ENCODE data around the gene NUPR1. TPM values are rescaled to one million over a fixed set of nuclear protein-coding genes. Genes with fewer than 3 reads are reported as not detected.
A peak's percentile ranks its signal among the peaks of the same experiment; 100 is the strongest.
"Not testable (repeated sequence)": the region's sequence is repeated elsewhere in the genome, so short reads cannot be mapped to it uniquely, and the experiment has no call there.

Gene NUPR1
- total RNA-seq, 1 experiment from 2014 or later: 5.8 TPM

DNA sequence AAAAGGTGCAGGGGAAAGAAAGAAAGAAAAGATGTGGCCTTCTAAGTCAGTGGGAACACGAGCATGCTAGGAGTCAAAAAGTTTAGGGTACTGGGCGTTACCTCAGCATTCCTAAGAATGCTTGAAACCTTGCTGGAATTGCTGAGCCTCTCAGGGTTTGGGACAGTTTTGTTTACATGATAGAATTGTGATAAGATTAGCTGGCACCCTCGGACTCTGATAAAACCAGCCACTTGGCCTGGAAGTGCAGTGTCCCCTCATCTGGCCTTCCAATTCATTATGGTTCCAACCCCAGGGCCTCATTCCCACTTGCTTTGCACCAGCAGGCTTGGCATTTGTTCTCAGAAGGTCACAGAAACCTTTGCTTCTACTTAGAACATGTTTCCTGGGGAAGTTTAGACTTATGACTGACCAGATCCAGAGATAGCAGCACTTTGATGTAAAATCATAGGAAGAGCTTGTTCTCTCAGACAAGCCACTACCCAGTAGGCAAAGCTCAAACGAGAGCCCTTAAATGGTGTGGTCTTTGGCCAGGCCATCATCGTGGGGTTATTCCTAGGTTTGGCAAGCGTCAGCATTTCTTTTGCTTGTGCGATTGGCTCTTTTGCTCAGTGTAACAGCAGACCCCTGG is 22.9 kb upstream of the NUPR1 start:
- no peak for DNase-seq (ENCODE audit: low read depth)
- in situ Hi-C loops (cut with HindIII; ENCODE audit: low pct_unique_long_range_greater_than_20kb, low sequenced_read_pairs): no loop called here

- DNase-seq (ENCODE audit: low read depth): no peak
- in situ Hi-C loops (cut with HindIII; ENCODE audit: low pct_unique_long_range_greater_than_20kb, low sequenced_read_pairs): no loop called here
These were observed 19.7 kb upstream of the NUPR1 start for GRCh38 chr16:28558456-28558855.

DNA sequence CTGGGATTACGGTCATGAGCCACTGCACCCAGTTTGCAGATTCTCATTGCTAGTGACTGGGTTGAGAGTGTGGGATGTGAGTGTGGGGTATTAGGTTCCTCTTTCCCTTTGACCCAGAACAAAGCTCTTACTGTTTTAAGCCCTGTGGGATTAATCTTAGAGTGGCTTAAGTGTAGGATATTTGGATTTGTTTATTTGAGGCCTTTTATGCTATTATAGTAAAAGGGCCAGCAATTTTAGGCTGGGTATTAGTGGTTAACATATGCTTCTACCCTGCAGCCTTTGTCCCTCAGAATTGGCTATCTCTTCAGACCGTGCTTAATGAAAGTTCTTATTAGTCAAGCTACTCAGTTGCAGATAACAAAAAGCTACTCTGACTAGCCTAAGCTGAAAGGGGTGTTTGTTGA is 18.1 kb upstream of the NUPR1 start:
- in situ Hi-C loops (cut with HindIII; ENCODE audit: low pct_unique_long_range_greater_than_20kb, low sequenced_read_pairs): no loop called here
- DNase-seq (ENCODE audit: low read depth): no peak

GRCh38 chr16:28555561-28555960 is 16.8 kb upstream of the NUPR1 start:
- in situ Hi-C loops (cut with HindIII; ENCODE audit: low pct_unique_long_range_greater_than_20kb, low sequenced_read_pairs): no loop called here
- DNase-seq (ENCODE audit: low read depth): no peak

- in situ Hi-C loops (cut with HindIII; ENCODE audit: low pct_unique_long_range_greater_than_20kb, low sequenced_read_pairs): no loop called here
- DNase-seq (ENCODE audit: low read depth): no peak
These were observed 16.1 kb upstream of the NUPR1 start for GRCh38 chr16:28554634-28555423.

GRCh38 chr16:28553776-28554633 is 15.2 kb upstream of the NUPR1 start, which contains the start of gene SGF29:
TSS of gene SGF29 (plus strand) at chr16:28553920. CDS start at chr16:28581070, 27,150 bp downstream.
- DNase-seq (ENCODE audit: low read depth): peak; percentile 93
- in situ Hi-C loops (cut with HindIII; ENCODE audit: low pct_unique_long_range_greater_than_20kb, low sequenced_read_pairs): no loop called here

GRCh38 chr16:28549301-28549899 is 10.6 kb upstream of the NUPR1 start:
- in situ Hi-C loops (cut with HindIII; ENCODE audit: low pct_unique_long_range_greater_than_20kb, low sequenced_read_pairs): no loop called here
- peak; percentile 62 for DNase-seq (ENCODE audit: low read depth)

- in situ Hi-C loops (cut with HindIII; ENCODE audit: low pct_unique_long_range_greater_than_20kb, low sequenced_read_pairs): no loop called here
- no peak for DNase-seq (ENCODE audit: low read depth)
These were observed 9.6 kb upstream of the NUPR1 start for GRCh38 chr16:28548306-28548802.

DNA sequence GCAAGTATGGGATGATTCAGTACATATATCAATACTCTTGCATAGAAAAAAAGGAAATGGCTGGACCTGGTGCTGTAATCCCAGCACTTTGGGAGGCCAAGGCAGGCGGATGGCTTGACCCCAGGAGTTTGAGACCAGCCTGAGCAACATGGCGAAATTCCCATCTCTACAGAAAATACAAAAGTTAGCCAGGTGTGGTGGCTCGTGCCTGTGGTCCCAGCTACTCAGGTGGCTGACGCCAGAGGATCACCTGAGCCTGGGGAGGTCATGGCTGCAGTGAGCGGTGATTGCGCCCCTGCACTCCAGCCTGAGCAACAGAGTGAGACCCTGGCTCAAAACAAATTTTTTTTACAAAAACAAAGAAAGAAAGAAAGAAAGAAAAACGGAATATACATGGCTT is 7.9 kb upstream of the NUPR1 start:
- in situ Hi-C loops (cut with HindIII; ENCODE audit: low pct_unique_long_range_greater_than_20kb, low sequenced_read_pairs): no loop called here
- DNase-seq (ENCODE audit: low read depth): no peak

GRCh38 chr16:28545964-28546363 is 7.2 kb upstream of the NUPR1 start:
- in situ Hi-C loops (cut with HindIII; ENCODE audit: low pct_unique_long_range_greater_than_20kb, low sequenced_read_pairs); DNase-seq (ENCODE audit: low read depth): not testable (repeated sequence)

- DNase-seq (ENCODE audit: low read depth): no peak
- in situ Hi-C loops (cut with HindIII; ENCODE audit: low pct_unique_long_range_greater_than_20kb, low sequenced_read_pairs): no loop called here
These were observed 6.2 kb upstream of the NUPR1 start for GRCh38 chr16:28544998-28545397.

- in situ Hi-C loops (cut with HindIII; ENCODE audit: low pct_unique_long_range_greater_than_20kb, low sequenced_read_pairs): no loop called here
- no peak for DNase-seq (ENCODE audit: low read depth)
These were observed 4.3 kb upstream of the NUPR1 start for GRCh38 chr16:28543072-28543471.

GRCh38 chr16:28542646-28543045 is 3.9 kb upstream of the NUPR1 start:
- in situ Hi-C loops (cut with HindIII; ENCODE audit: low pct_unique_long_range_greater_than_20kb, low sequenced_read_pairs): no loop called here
- no peak for DNase-seq (ENCODE audit: low read depth)

DNA sequence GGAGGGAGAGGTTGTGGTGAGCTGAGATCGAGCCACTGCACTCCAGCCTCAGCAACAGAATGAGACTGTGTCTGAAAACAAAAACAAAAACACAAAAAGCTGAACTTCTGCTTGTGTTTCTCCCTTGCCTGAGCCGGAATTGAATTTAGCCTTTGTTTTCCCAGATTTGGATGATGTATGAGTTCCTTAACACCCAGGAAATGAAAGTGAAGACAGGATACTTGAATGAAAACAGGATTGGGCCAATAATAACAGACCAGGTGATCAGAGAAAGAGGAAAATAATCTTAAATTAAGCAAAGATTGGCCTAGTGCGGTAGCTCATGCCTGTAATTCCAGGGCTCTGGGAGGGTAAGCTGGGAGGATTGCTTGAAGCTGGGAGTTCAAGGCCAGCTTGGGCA is 1.6 kb upstream of the NUPR1 start:
- in situ Hi-C loops (cut with HindIII; ENCODE audit: low pct_unique_long_range_greater_than_20kb, low sequenced_read_pairs): no loop called here
- no peak for DNase-seq (ENCODE audit: low read depth)

- no peak for DNase-seq (ENCODE audit: low read depth)
- in situ Hi-C loops (cut with HindIII; ENCODE audit: low pct_unique_long_range_greater_than_20kb, low sequenced_read_pairs): no loop called here
These were observed 626 bp downstream of the NUPR1 start for GRCh38 chr16:28537964-28538732.

DNA sequence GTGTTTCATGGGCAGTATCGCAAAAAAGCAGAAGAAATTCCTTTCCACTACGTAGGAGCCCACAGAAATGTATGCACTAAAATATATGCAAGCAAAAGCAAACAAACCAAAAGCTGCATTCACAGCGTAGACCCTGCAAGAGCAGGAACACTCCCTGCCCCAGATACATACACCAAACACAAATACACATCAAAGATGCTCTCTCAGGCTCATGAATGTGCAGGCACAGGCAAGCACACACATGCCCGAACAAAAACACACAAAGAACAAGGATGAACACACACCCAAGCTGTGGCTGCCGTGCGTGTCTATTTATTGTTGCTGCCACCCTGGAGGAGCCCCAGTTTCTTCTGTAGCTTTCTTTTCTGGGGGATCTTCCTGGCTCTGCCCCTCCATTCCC is 1.7 kb downstream of the NUPR1 start:
- DNase-seq (ENCODE audit: low read depth): no peak
- in situ Hi-C loops (cut with HindIII; ENCODE audit: low pct_unique_long_range_greater_than_20kb, low sequenced_read_pairs): no loop called here

- DNase-seq (ENCODE audit: low read depth): no peak
- in situ Hi-C loops (cut with HindIII; ENCODE audit: low pct_unique_long_range_greater_than_20kb, low sequenced_read_pairs): no loop called here
These were observed 4.0 kb downstream of the NUPR1 start for GRCh38 chr16:28534542-28535373.

Measured in Caki2 (cell line).